DMS53 treated with DMSO at 0.1 percent for 48 hours (cell line): Measurements from ENCODE around the gene NRTN.
"Not testable (repeated sequence)": the region's sequence is repeated elsewhere in the genome, so short reads cannot be mapped to it uniquely, and the experiment has no call there.

Experiments
- DNase-seq: peaks from one replicate; lab custom pipeline; 2025; ENCODE audit not compliant: unreplicated experiment; lab: John Stamatoyannopoulos, UW

The NRTN gene

GRCh38 chr19:5864725-5865486 is 60.0 kb downstream of the NRTN start:
- DNase-seq, result no peak

- DNase-seq, result no peak
Measured at GRCh38 chr19:5865772-5866171, 60.9 kb downstream of the NRTN start.

GRCh38 chr19:5867201-5868136 is 62.6 kb downstream of the NRTN start:
- no peak for DNase-seq

GRCh38 chr19:5870986-5871394 is 66.1 kb downstream of the NRTN start:
- DNase-seq, result no peak

GRCh38 chr19:5873617-5874199 is 68.8 kb downstream of the NRTN start:
- DNase-seq, result no peak

GRCh38 chr19:5874496-5874895 is 69.6 kb downstream of the NRTN start:
- DNase-seq, result not testable (repeated sequence)

GRCh38 chr19:5877427-5877826 is 72.6 kb downstream of the NRTN start:
- DNase-seq, result no peak

- no peak for DNase-seq
Measured at GRCh38 chr19:5877882-5878281, 73.0 kb downstream of the NRTN start.
